CD4-positive, alpha-beta T cell treated with Interleukin-6 at 100 ng/mL for 8 hours (primary cell): Measurements from ENCODE around the gene TACR1.
"Not testable (repeated sequence)": the region's sequence is repeated elsewhere in the genome, so short reads cannot be mapped to it uniquely, and the experiment has no call there.

Experiments used
- DNase-seq: peaks from one replicate; pipeline ENCODE4 v3.0.0-alpha.2; 2020; ENCODE audit warnings: mixed read lengths, low spot score

TACR1 gene

DNA sequence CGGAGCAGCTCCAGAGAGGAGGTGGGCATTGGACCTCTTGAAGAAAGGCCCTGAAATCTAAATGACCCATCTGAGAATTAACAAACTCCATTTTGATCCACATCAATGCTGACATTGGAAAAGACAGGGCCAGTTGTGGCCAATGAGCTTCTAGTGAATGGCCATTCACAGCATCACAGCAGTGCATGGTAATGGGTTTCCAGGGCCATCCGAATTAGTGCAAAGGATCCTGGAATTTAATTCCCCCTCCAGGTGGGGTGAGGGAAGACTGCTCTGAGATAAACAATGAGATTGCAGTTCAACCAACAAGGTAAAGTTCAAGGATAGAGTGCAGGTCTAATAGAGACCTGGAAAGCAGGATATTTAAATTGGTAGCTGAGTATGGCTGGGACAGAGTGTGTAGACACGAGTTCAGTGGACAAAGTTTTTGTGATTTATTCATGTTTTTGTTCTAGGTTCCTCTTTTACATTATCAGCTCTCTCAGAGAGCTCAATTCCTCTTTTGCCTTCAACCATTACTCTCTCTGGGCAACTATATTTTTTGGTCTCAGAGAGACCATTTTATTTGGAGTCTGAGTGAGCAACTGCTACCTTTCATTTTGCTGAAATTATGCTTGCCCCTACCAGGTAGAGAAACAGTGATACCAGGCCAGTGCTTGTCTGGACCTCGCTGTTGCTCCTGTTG, 5.0 kb downstream of the TACR1 start:
- no peak for DNase-seq

DNA sequence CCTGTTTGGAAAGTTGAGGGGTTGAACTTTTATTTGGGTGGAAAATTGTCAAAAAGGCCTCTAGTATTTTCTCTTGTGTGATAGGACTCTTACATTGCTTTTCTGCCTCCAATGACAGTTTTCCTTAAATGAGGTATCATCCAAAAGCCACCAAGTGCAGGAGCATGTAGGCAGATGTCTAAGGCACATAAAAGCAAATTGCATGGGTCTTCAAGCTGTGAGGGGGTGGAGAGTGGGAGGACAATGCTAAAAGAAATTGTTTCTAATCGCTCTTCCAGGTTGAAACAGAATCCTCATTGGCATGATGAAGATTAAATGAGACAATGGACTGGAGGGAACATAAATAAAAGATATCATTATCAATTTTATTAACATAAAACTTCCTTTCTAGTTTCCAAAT, 6.8 kb downstream of the TACR1 start:
- no peak for DNase-seq

- no peak for DNase-seq
These were observed 8.9 kb downstream of the TACR1 start for GRCh38 chr2:75190271-75190990.

GRCh38 chr2:75186821-75187220, 12.5 kb downstream of the TACR1 start:
- DNase-seq, result no peak

DNA sequence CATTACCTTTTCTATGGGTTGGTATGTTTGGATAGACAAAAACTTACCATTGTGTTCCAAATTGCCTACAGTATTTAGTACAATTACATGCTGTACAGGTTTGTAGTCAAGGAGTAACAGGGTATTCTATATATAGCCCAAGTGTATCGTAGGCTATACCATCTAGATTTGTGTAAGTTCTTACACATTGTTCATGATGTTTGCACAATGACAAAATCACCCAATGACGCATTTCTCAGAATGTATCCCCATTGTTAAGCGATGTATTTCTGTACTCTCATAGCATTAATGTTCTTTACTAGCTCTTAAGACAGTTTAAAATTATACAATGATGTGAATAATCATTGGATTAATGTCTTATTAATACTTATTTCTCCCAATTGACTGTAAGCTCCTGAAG, 16.7 kb downstream of the TACR1 start:
- no peak for DNase-seq

- DNase-seq, result no peak
These were observed 18.8 kb downstream of the TACR1 start for GRCh38 chr2:75180476-75180875.

DNA sequence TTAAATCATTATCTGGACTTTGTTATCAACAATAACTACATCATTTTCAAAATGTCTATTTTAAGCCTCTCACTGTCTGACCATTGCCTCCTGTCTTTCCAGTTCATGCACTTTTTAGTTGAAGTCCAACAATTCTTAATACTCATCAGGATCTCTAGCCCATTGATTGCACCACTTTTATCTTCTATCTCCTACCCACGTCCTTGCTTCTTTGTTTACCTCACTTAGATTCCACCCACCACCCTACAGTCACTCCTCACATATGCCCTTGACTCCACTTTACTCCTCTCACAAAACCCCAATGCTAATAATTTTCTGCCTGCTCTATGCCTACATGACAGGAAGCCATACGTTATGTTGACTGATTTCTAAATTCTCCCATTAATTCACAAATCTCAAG, 21.9 kb downstream of the TACR1 start:
- no peak for DNase-seq

DNA sequence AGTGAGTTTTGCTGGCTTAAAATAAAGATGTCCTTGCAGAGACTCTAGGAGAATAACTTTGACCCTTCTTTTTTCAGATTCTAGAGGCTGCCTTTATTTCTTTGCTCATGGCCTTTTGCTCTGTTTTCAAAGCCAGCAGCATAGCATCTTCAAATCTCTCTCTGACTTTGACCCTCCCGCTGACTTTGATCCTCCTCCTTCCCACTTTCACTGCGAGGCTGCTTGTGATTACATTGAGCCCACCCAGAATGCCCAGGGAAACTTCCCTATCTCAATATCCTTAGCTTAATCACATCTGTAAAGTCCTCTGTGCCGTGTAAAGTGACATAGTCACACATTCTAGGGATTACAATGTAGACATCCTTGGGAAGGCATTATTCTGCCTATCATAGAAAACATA, 23.9 kb downstream of the TACR1 start:
- DNase-seq, result no peak

- DNase-seq, result no peak
These were observed 24.3 kb downstream of the TACR1 start for GRCh38 chr2:75174981-75175380.

GRCh38 chr2:75174519-75174918, 24.8 kb downstream of the TACR1 start:
- DNase-seq, result no peak

- no peak for DNase-seq
These were observed 25.6 kb downstream of the TACR1 start for GRCh38 chr2:75173740-75174139.

DNA sequence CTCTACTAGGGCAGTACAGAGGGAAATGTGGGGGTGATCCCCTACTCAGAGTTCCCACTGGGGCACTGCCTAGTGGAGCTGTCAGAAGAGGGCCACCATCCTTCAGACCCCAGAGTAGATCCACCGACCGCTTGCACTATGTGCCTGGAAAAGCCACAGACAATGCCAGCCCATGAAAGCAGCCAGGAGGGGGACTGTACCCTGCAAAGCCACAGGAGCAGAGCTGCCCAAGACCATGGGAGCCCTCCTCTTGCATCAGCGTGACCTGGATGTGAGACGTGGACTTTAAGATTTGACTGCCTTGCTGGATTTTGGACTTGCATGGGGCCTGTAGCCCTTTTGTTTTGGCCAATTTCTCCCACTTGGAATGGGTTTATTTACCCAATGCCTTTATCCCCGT, 27.9 kb downstream of the TACR1 start:
- DNase-seq, result not testable (repeated sequence)

DNA sequence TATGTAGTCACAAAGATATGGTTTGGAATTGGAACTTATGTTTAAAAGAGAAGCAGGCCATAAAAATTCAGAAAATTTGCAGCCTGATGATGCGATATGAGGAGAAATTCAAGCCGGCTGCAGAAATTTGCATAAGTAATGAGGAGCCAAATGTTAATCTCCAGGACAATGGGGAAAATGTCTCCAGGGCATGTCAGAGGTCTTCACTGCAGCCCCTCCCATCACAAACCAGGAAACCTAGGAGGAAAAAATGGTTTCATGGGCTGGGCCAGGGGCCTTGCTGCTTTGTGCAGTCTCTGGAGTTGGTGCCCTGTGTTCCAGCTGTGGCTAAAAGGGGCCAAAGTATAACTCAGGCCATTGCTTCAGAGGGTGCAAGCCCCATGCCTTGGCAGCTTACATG, 28.4 kb downstream of the TACR1 start:
- no peak for DNase-seq

GRCh38 chr2:75168186-75168585, 31.1 kb downstream of the TACR1 start:
- DNase-seq, result no peak

GRCh38 chr2:75166491-75166890, 32.8 kb downstream of the TACR1 start:
- DNase-seq, result no peak

DNA sequence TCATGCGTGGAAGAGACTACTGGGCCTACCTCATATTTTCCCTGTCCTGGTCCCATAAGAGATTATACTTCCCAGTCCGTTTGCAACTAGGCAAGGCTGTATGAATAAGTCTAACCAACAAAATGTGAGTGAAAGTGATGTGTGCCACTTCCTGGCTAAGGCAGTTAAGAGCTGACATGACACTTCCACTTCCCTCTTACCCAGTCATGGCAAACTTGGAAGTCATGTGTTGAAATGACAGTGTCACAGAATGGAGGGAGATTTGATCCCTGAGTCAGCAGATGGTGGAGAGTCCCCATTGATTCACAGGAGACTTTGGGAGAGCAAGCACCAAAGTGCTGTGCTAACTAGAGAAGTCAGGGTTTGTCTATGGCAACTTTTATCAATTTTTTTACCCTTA, 36.4 kb downstream of the TACR1 start:
- DNase-seq, result no peak

DNA sequence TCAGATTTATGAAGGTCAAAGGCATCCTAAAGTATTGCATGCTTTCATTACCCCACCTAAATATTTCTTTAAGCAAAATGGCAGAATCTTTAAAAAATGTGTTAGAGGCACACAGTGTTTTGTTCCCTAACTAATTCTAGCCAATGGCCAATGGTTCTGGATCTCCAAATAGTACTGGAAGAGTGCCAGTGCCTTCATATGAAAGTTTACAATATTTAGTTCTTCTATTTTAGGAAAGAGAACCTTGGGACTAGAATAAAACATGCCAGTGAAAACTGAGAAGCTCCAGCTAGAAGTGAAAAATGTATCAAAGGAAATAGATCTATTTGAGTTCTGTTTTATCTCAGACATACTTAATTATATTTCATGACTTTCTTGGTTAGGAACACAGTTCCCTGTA, 37.1 kb downstream of the TACR1 start:
- DNase-seq, result no peak

DNA sequence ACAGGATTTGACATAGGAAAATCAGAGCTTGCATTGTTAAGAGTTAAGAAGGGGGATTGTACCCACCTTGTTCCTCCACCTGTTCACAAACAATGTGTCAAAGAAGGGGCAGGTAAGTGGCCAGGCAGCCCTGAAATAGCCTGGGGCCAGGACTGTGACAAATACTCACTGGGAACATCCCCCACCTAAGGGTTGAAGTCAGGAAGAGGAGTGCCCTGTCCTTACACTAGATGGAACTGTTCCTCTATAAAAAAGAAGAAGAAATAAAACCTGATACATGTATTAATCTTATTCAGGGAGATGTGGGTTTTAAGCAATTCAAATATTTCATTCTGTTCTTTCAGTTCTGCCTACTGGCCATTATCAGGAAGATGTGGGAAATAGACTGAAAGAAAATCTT, 41.9 kb downstream of the TACR1 start:
- DNase-seq, result no peak

DNA sequence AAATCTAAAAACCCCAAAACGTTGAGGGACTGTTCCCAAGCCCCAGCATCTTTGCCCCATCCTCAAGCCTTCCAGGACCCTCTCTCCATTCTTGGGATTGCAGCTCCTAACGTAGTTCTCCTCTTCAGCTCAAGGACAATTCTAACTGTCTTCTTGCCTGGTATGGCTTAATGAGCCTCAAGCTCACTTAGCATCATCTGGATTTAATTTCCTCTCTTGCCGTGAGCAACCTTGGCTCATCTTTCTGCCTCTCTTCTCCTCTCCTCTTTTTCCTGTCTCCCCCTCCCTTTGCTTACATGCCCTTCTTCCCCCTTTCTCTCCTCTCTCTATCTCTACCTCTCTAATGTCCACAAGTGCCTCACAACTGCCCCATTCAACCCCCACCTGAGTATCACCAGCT, 44.2 kb downstream of the TACR1 start:
- DNase-seq, result no peak

- no peak for DNase-seq
These were observed 46.1 kb downstream of the TACR1 start for GRCh38 chr2:75153221-75153620.

DNA sequence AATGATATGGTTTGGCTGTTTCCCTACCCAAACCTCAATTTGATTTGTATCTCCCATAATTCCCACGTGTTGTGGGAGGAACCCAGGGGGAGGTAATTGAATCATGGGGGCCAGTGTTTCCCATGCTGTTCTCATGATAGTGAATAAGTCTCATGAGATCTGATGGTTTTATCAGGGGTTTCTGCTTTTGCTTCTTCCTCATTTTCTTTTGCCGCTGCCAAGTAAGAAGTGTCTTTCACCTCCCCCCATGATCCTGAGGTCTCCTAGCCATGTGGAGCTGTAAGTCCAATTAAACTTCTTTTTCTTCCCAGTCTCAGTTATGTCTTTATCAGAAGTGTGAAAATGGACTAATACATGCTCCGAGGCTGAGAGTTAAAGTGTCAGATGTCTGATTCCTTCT, 47.1 kb downstream of the TACR1 start:
- DNase-seq, result not testable (repeated sequence)

GRCh38 chr2:75147884-75148283, 51.4 kb downstream of the TACR1 start:
- not testable (repeated sequence) for DNase-seq

- no peak for DNase-seq
These were observed 52.6 kb downstream of the TACR1 start for GRCh38 chr2:75146606-75147332.
